SK-N-SH treated with all-trans-retinoic acid at 6 μM for 48 hours (cell line): Measurements from ENCODE around the gene CTSD.

Experiments used
- ATAC-seq: fragments of 200-7000 bp; cut with Tn5 transposase; 3 replicates; pipeline ENCODE4 v1.9.1; 2020; ENCODE audit warnings: mild to moderate bottlenecking, moderate library complexity
- ARNTL ChIP-seq: fragments of 450-650 bp; formaldehyde crosslinking; IDR thresholded peaks from 2 replicates; pipeline ENCODE4 v1.5.0; 2020; ENCODE audit warnings: low read depth, mild to moderate bottlenecking, moderate library complexity, borderline replicate concordance
- BACH2 ChIP-seq: fragments of 250-450 bp; sonication (Bioruptor Pico); IDR thresholded peaks from 2 replicates; pipeline ENCODE4 v1.9.0; 2021; ENCODE audit warnings: mild to moderate bottlenecking, borderline replicate concordance
- CSDC2 ChIP-seq: fragments of 250-450 bp; sonication (Bioruptor Pico); IDR thresholded peaks from 2 replicates; pipeline ENCODE4 v1.5.0; 2020; ENCODE audit warnings: mild to moderate bottlenecking, moderate library complexity
- CSRNP3 ChIP-seq: fragments of 250-450 bp; sonication (Bioruptor Pico); IDR thresholded peaks from 2 replicates; pipeline ENCODE4 v1.5.1; 2021; ENCODE audit warnings: mild to moderate bottlenecking, moderate library complexity
- ESRRG ChIP-seq: fragments of 250-450 bp; sonication (Bioruptor Pico); IDR thresholded peaks from 2 replicates; pipeline ENCODE4 v1.6.1; 2021; ENCODE audit warnings: mild to moderate bottlenecking
- GLIS3 ChIP-seq: fragments of 250-450 bp; sonication (Bioruptor Pico); IDR thresholded peaks from 2 replicates; pipeline ENCODE4 v1.5.0; 2020; ENCODE audit warnings: mild to moderate bottlenecking, moderate library complexity
- ISL1 ChIP-seq: fragments of 250-450 bp; sonication (Bioruptor Pico); IDR thresholded peaks from 2 replicates; pipeline ENCODE4 v2.1.2; 2022; ENCODE audit warnings: mild to moderate bottlenecking, moderate library complexity
- OSR1 ChIP-seq: fragments of 250-450 bp; sonication (Bioruptor Pico); IDR thresholded peaks from 2 replicates; pipeline ENCODE4 v1.8.0; 2022; ENCODE audit warnings: moderate library complexity, mild to moderate bottlenecking, inconsistent platforms
- PPARA ChIP-seq: fragments of 250-450 bp; sonication (Bioruptor Pico); IDR thresholded peaks from 2 replicates; pipeline ENCODE4 v1.5.0; 2020; ENCODE audit warnings: mild to moderate bottlenecking, borderline replicate concordance
- RARB ChIP-seq: fragments of 250-450 bp; sonication (Bioruptor Pico); IDR thresholded peaks from 2 replicates; pipeline ENCODE4 v1.8.0; 2021; ENCODE audit warnings: mild to moderate bottlenecking, moderate library complexity
- TCF4 ChIP-seq: fragments of 250-450 bp; sonication (Bioruptor Pico); IDR thresholded peaks from 2 replicates; pipeline ENCODE4 v1.8.0; 2021; ENCODE audit warnings: mild to moderate bottlenecking, moderate library complexity, borderline replicate concordance
- TSHZ2 ChIP-seq: fragments of 250-450 bp; sonication (Bioruptor Pico); IDR thresholded peaks from 2 replicates; pipeline ENCODE4 v1.5.0; 2020; ENCODE audit warnings: mild to moderate bottlenecking, moderate library complexity
- ZC3H10 ChIP-seq: fragments of 250-450 bp; sonication (Bioruptor Pico); IDR thresholded peaks from 2 replicates; pipeline ENCODE4 v1.5.1; 2021; ENCODE audit warnings: mild to moderate bottlenecking, moderate library complexity
- ZFP3 ChIP-seq: fragments of 250-450 bp; sonication (Bioruptor Pico); IDR thresholded peaks from 2 replicates; pipeline ENCODE4 v1.5.0; 2020; ENCODE audit warnings: mild to moderate bottlenecking, moderate library complexity
- ZFP30 ChIP-seq: fragments of 450-650 bp; formaldehyde crosslinking; IDR thresholded peaks from 2 replicates; pipeline ENCODE4 v1.5.0; 2022; ENCODE audit warnings: mild to moderate bottlenecking, moderate library complexity
- ZNF70 ChIP-seq: fragments of 450-650 bp; formaldehyde crosslinking; IDR thresholded peaks from 2 replicates; pipeline ENCODE4 v1.5.0; 2020; ENCODE audit warnings: mild to moderate bottlenecking, moderate library complexity
- TF ChIP-seq, protein P1 (sequence below): fragments of 250-450 bp; sonication (Bioruptor Pico); IDR thresholded peaks from 2 replicates; pipeline ENCODE4 v1.8.0; 2020; ENCODE audit warnings: mild to moderate bottlenecking, moderate library complexity, borderline replicate concordance
- TF ChIP-seq, protein P2 (sequence below): fragments of 250-450 bp; sonication (Bioruptor Pico); IDR thresholded peaks from 2 replicates; pipeline ENCODE4 v1.8.0; 2021; ENCODE audit warnings: low read depth, mild to moderate bottlenecking, moderate library complexity, borderline replicate concordance
- TF ChIP-seq, protein P3 (sequence below): fragments of 250-450 bp; sonication (Bioruptor Pico); IDR thresholded peaks from 2 replicates; pipeline ENCODE4 v1.5.1; 2020; ENCODE audit warnings: low read depth, mild to moderate bottlenecking, moderate library complexity

Gene CTSD

DNA sequence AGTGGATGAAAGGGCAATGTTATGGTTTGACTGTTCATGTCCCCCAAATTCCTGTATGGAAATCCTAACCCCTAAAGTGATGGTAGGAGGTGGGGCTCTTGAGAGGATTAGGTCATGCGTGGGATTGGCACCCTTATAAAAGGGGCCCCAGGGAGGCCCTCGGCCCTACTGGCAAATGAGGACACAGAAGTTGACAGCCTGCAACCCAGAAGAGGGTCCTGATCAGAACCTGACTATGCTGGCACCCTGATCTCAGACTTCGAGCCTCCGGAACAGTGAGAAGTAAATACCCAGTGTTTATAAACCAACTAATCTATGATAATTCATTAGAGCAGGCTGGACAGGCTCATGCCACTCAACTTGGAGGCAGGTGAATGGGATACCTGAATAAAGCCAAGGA lies 22.0 kb downstream of the CTSD start:
- no peak for ATAC-seq
- TF ChIP-seq TSHZ2 (no peak), CSRNP3 (CRISPR knock-in tag) (no peak), RARB (no peak), PPARA (CRISPR knock-in tag) (no peak), ISL1 (CRISPR knock-in tag) (no peak), GLIS3 (CRISPR knock-in tag) (no peak), ARNTL (CRISPR knock-in tag) (no peak), ESRRG (no peak), BACH2 (no peak), OSR1 (CRISPR knock-in tag) (no peak)
- TF ChIP-seq, protein P1, sequence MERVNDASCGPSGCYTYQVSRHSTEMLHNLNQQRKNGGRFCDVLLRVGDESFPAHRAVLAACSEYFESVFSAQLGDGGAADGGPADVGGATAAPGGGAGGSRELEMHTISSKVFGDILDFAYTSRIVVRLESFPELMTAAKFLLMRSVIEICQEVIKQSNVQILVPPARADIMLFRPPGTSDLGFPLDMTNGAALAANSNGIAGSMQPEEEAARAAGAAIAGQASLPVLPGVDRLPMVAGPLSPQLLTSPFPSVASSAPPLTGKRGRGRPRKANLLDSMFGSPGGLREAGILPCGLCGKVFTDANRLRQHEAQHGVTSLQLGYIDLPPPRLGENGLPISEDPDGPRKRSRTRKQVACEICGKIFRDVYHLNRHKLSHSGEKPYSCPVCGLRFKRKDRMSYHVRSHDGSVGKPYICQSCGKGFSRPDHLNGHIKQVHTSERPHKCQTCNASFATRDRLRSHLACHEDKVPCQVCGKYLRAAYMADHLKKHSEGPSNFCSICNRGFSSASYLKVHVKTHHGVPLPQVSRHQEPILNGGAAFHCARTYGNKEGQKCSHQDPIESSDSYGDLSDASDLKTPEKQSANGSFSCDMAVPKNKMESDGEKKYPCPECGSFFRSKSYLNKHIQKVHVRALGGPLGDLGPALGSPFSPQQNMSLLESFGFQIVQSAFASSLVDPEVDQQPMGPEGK, result no peak
- TF ChIP-seq, protein P2, sequence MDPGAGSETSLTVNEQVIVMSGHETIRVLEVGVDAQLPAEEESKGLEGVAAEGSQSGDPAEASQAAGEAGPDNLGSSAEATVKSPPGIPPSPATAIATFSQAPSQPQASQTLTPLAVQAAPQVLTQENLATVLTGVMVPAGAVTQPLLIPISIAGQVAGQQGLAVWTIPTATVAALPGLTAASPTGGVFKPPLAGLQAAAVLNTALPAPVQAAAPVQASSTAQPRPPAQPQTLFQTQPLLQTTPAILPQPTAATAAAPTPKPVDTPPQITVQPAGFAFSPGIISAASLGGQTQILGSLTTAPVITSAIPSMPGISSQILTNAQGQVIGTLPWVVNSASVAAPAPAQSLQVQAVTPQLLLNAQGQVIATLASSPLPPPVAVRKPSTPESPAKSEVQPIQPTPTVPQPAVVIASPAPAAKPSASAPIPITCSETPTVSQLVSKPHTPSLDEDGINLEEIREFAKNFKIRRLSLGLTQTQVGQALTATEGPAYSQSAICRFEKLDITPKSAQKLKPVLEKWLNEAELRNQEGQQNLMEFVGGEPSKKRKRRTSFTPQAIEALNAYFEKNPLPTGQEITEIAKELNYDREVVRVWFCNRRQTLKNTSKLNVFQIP, result no peak
- TF ChIP-seq, all 23 proteins: peak for 0

DNA sequence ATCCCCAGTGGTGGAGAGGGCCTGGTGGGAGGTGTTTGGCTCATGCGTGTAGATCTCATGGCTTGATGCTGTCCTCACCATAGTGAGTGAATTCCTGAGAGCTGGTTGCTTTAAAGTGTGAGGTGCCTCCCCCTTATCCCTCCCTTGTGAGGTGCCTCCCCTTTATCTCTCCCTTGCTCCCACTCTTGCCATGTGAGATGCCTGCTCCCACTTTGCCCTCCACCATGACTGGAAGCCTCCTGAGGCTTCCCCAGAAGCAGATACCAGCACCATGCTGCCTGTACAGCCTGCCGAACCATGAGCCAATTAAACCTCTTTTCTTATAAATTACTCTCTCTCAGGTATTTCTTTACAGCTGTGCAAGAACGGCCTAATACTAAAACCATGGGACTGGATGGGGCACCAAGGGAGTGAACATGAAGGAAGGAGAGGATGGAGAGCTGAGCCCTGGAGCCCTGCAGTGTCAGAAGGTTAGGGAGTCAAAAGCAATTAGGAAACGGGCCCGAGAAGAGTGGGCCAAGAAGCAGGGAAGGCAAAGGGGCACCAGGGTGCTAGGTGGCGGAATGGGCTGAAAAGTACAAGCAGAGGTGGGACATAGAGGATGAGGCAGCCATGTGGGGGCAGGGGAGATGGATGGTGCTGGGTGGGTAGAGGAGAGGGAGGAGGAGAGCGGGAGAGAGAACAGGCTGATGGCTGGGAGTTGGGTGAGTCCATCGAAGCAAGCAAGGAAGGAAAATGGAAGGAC lies 22.8 kb downstream of the CTSD start:
- TF ChIP-seq ZFP30 (CRISPR knock-in tag), result no peak
- no peak for TF ChIP-seq TSHZ2
- ATAC-seq, result no peak

DNA sequence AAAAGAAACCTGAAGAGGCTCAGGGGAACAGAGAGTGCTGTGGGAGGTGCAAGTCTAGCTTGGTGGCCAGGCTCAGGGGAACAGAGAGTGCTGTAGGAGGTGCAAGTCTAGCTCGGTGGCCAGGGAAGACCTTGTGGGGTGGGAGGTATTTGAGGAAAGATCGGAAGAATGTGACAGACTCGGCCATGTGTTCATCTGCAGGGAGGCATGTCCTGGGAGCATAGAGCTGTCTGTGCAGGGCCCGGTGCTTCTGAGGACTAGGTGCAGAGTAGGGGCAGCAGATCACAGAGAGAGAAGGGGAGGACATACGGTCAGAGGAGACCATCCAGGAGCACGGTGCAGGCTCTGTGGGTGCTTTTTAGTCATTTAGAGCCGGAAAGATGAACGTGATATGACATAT lies 24.2 kb downstream of the CTSD start:
- ATAC-seq, result no peak

More for the DNA sequence above, 24.2 kb downstream of the CTSD start:
- no peak for TF ChIP-seq TSHZ2
- TF ChIP-seq ZC3H10, result no peak
- TF ChIP-seq CSDC2 (CRISPR knock-in tag), result no peak
- no peak for TF ChIP-seq ISL1 (CRISPR knock-in tag)
- no peak for TF ChIP-seq PPARA (CRISPR knock-in tag)
- TF ChIP-seq BACH2, result no peak
- TF ChIP-seq ARNTL (CRISPR knock-in tag), result no peak
- no peak for TF ChIP-seq ZNF70 (CRISPR knock-in tag)
- TF ChIP-seq OSR1 (CRISPR knock-in tag), result no peak
- TF ChIP-seq TCF4 (CRISPR knock-in tag), result no peak
- TF ChIP-seq, protein P3, sequence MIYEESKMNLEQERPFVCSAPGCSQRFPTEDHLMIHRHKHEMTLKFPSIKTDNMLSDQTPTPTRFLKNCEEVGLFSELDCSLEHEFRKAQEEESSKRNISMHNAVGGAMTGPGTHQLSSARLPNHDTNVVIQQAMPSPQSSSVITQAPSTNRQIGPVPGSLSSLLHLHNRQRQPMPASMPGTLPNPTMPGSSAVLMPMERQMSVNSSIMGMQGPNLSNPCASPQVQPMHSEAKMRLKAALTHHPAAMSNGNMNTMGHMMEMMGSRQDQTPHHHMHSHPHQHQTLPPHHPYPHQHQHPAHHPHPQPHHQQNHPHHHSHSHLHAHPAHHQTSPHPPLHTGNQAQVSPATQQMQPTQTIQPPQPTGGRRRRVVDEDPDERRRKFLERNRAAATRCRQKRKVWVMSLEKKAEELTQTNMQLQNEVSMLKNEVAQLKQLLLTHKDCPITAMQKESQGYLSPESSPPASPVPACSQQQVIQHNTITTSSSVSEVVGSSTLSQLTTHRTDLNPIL, result no peak
- TF ChIP-seq ZFP3, result no peak
